ENCODE measurements around the gene TFF3. TPM values are rescaled to one million over a fixed set of nuclear protein-coding genes. Genes with fewer than 3 reads are reported as not detected.

TFF3 gene
- total and polyA plus RNA-seq, 2 of the 13 experiments (the other 11 are each of a cell fraction or from before 2014, with no cell fraction given), result 14.2 to 26.9 TPM

DNA sequence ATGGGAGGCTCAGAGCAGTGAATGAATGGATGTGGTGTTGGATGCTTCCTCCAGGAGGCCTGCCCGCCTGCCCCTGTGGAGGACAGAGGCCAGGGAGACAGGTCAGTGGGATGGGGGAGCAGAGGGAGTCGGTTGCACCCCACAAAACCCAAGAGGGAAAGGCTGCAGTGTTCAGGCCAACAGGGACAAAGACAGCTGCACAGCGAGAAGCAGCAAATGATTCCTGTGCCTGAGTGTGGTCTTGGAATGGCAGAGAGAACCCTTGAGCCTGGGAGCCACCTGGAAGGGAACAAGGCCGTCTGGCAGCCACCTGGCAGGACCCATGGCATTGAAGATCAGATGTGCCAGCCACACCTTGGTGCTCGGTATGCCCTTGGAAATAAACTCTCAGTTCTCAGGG, 8.1 kb downstream of the TFF3 start:
- CTCF ChIA-PET (ENCODE audit: low intra/inter-chr PET ratio, low total read pairs), result no interaction called here
- no peak overlapping the region for H3K9ac ChIP-seq (ENCODE audit: insufficient read depth, low read depth, low read length)
- TF ChIP-seq TEAD2 (CRISPR knock-in tag; IDR thresholded peaks at IDR 0.05) (no peak), ZBTB10 (CRISPR knock-in tag; IDR thresholded peaks at IDR 0.05; ENCODE audit: borderline replicate concordance) (no peak), ZSCAN22 (CRISPR knock-in tag; IDR thresholded peaks at IDR 0.05) (no peak), AKAP8 (CRISPR knock-in tag; IDR thresholded peaks at IDR 0.05) (no peak), ZNF713 (CRISPR knock-in tag; IDR thresholded peaks at IDR 0.05) (no peak), KMT2B (CRISPR knock-in tag; IDR thresholded peaks at IDR 0.05) (no peak), ZNF251 (CRISPR knock-in tag; IDR thresholded peaks at IDR 0.05) (no peak), ZNF761 (CRISPR knock-in tag; conservative IDR thresholded peaks at IDR 0.05) (no peak), YEATS4 (CRISPR knock-in tag; IDR thresholded peaks at IDR 0.05; ENCODE audit: borderline replicate concordance) (no peak)
- TF ChIP-seq, protein P1, sequence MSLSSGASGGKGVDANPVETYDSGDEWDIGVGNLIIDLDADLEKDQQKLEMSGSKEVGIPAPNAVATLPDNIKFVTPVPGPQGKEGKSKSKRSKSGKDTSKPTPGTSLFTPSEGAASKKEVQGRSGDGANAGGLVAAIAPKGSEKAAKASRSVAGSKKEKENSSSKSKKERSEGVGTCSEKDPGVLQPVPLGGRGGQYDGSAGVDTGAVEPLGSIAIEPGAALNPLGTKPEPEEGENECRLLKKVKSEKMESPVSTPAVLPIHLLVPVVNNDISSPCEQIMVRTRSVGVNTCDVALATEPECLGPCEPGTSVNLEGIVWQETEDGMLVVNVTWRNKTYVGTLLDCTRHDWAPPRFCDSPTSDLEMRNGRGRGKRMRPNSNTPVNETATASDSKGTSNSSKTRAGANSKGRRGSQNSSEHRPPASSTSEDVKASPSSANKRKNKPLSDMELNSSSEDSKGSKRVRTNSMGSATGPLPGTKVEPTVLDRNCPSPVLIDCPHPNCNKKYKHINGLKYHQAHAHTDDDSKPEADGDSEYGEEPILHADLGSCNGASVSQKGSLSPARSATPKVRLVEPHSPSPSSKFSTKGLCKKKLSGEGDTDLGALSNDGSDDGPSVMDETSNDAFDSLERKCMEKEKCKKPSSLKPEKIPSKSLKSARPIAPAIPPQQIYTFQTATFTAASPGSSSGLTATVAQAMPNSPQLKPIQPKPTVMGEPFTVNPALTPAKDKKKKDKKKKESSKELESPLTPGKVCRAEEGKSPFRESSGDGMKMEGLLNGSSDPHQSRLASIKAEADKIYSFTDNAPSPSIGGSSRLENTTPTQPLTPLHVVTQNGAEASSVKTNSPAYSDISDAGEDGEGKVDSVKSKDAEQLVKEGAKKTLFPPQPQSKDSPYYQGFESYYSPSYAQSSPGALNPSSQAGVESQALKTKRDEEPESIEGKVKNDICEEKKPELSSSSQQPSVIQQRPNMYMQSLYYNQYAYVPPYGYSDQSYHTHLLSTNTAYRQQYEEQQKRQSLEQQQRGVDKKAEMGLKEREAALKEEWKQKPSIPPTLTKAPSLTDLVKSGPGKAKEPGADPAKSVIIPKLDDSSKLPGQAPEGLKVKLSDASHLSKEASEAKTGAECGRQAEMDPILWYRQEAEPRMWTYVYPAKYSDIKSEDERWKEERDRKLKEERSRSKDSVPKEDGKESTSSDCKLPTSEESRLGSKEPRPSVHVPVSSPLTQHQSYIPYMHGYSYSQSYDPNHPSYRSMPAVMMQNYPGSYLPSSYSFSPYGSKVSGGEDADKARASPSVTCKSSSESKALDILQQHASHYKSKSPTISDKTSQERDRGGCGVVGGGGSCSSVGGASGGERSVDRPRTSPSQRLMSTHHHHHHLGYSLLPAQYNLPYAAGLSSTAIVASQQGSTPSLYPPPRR (CRISPR knock-in tag; IDR thresholded peaks at IDR 0.05; ENCODE audit: borderline replicate concordance), result no peak
- TF ChIP-seq, protein P2, sequence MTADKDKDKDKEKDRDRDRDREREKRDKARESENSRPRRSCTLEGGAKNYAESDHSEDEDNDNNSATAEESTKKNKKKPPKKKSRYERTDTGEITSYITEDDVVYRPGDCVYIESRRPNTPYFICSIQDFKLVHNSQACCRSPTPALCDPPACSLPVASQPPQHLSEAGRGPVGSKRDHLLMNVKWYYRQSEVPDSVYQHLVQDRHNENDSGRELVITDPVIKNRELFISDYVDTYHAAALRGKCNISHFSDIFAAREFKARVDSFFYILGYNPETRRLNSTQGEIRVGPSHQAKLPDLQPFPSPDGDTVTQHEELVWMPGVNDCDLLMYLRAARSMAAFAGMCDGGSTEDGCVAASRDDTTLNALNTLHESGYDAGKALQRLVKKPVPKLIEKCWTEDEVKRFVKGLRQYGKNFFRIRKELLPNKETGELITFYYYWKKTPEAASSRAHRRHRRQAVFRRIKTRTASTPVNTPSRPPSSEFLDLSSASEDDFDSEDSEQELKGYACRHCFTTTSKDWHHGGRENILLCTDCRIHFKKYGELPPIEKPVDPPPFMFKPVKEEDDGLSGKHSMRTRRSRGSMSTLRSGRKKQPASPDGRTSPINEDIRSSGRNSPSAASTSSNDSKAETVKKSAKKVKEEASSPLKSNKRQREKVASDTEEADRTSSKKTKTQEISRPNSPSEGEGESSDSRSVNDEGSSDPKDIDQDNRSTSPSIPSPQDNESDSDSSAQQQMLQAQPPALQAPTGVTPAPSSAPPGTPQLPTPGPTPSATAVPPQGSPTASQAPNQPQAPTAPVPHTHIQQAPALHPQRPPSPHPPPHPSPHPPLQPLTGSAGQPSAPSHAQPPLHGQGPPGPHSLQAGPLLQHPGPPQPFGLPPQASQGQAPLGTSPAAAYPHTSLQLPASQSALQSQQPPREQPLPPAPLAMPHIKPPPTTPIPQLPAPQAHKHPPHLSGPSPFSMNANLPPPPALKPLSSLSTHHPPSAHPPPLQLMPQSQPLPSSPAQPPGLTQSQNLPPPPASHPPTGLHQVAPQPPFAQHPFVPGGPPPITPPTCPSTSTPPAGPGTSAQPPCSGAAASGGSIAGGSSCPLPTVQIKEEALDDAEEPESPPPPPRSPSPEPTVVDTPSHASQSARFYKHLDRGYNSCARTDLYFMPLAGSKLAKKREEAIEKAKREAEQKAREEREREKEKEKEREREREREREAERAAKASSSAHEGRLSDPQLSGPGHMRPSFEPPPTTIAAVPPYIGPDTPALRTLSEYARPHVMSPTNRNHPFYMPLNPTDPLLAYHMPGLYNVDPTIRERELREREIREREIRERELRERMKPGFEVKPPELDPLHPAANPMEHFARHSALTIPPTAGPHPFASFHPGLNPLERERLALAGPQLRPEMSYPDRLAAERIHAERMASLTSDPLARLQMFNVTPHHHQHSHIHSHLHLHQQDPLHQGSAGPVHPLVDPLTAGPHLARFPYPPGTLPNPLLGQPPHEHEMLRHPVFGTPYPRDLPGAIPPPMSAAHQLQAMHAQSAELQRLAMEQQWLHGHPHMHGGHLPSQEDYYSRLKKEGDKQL (CRISPR knock-in tag; IDR thresholded peaks at IDR 0.05; ENCODE audit: low read depth), result no peak

More for the DNA sequence above, 8.1 kb downstream of the TFF3 start:
- no peak overlapping the region for H3K4me3 ChIP-seq (replicated peaks in 1 of 3; ENCODE audit: insufficient read depth in 1 of 3, low read depth in 2 of 3, low read length in 3 of 3)
- ATAC-seq, result no peak
- no peak for DNase-seq (ENCODE audit: low spot score)
- H3K79me2 ChIP-seq (ENCODE audit: insufficient read depth, low read length), result no peaks in the 10 kb centered on the region
- POLR2A ChIA-PET, result no interaction called here
- no peak overlapping the region for H3K27ac ChIP-seq (ENCODE audit: extremely low read length, insufficient read depth, low read length)
- no peaks in the 10 kb centered on the region for H4K20me1 ChIP-seq (ENCODE audit: insufficient read depth, low read length)
- H3K9me3 ChIP-seq (ENCODE audit: low read length), result no peaks in the 10 kb centered on the region
- no peak overlapping the region for H2AFZ ChIP-seq (ENCODE audit: low read length)
- no peak for FAIRE-seq
- peaks cover 17% of the 10 kb centered on the region for H3K4me1 ChIP-seq (ENCODE audit: insufficient read depth, low read length)
- intact Hi-C loops (cut with micrococcal nuclease; ENCODE audit: unreplicated experiment) (no loop called here), in situ Hi-C loops (cut with HindIII; ENCODE audit: extremely low pct_ligation_motif_present, low pct_unique_long_range_greater_than_20kb) (loop anchor here (5.0 kb wide), 1 partner anchor 140 kb away; no protein-coding TSS in a partner anchor)
- no TSS peak for BruUV-seq (replicated peaks)
- peaks cover 1 to 21% of the 10 kb centered on the region in 2 experiments; a peak in 3 of 5 replicates for H3K27me3 ChIP-seq (ENCODE audit: control insufficient read depth in 1 of 2, insufficient read depth in 2 of 2, low read length in 2 of 2)
- no peaks in the 10 kb centered on the region for H3K36me3 ChIP-seq (replicated peaks in 1 of 2; ENCODE audit: control insufficient read depth in 1 of 2, insufficient read depth in 2 of 2, low read length in 2 of 2)
- no peak overlapping the region for H3K4me2 ChIP-seq (ENCODE audit: low read depth, low read length)
- 0% methylated on average over 3 of the region's 5 CpGs for WGBS (ENCODE audit: low lambda C conversion rate)
